GM10266 (cell line): ENCODE data around the gene LAMA4.

Experiments used
- DNase-seq: peaks from one replicate; pipeline ENCODE4 v3.0.0; 2012; ENCODE audit errors: extremely low spot score
- TF ChIP-seq, protein P1 (sequence below): IDR thresholded peaks from 2 replicates; pipeline ENCODE4 v1.5.1; 2012; ENCODE audit warnings: mild to moderate bottlenecking, low read depth; ENCODE audit not compliant: control insufficient read depth, insufficient read depth; ENCODE audit errors: missing control alignments

The LAMA4 gene

DNA sequence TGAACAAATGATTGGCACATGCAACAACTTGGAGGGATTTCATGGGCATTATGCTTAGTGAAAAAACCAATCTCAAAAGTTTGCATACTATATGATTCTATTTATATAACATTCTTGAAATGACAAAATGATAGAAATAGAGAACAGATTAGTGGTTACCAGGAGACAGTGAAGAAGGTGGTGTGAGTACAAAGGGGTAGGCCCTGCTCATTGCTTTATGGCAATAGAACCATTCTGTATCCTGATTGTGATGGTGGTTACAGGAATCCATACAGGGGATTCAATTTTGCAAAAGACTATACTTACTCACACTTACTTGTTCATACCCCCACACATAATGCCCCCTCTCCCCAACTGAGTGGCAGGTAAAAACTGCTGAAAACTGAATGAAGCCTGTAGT is 30.2 kb upstream of the LAMA4 start:
- no peak for DNase-seq

GRCh38 chr6:112283621-112284020 is 29.3 kb upstream of the LAMA4 start:
- TF ChIP-seq, protein P1, sequence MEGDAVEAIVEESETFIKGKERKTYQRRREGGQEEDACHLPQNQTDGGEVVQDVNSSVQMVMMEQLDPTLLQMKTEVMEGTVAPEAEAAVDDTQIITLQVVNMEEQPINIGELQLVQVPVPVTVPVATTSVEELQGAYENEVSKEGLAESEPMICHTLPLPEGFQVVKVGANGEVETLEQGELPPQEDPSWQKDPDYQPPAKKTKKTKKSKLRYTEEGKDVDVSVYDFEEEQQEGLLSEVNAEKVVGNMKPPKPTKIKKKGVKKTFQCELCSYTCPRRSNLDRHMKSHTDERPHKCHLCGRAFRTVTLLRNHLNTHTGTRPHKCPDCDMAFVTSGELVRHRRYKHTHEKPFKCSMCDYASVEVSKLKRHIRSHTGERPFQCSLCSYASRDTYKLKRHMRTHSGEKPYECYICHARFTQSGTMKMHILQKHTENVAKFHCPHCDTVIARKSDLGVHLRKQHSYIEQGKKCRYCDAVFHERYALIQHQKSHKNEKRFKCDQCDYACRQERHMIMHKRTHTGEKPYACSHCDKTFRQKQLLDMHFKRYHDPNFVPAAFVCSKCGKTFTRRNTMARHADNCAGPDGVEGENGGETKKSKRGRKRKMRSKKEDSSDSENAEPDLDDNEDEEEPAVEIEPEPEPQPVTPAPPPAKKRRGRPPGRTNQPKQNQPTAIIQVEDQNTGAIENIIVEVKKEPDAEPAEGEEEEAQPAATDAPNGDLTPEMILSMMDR, result no peak
- DNase-seq, result no peak

More for the DNA sequence above, 30.2 kb upstream of the LAMA4 start:
- TF ChIP-seq, protein P1, result no peak

DNA sequence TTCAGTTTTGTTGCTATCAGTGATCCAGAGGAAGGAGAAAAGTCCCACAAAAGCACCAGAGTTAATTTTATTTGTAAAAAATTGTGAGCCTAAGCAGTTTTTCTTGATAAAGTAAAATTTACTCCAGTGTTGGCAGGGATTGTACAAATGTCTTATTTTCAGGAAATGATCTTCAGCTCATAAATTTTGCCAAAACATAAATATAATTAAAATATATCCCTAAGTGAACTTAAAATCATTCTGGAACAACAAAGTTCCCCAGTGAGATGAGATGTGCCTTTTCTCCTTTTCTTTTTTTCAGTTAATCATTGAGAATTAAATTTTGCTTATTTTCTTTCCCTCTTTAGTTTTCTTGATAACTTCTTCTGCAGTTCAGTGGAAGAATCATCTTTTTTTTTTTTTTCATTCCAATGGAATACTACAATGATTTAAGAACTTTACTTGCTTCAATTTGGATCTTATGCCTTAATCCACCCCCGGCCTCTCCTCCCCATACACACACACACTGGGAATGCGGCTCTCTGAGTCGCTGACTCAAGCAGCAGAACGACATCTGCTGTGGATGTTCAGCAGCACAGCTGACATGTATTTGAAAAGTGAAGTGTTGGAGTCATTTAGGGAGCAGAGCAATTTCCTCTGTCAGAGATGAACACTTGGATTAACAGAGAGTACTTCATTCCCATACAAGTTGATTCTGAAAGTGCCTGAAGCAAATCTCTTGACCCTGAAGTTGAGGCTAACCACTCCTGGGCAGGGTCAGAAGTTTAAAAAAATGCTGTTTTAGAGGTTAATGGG is 27.7 kb upstream of the LAMA4 start:
- TF ChIP-seq, protein P1, result no peak
- DNase-seq, result no peak

DNA sequence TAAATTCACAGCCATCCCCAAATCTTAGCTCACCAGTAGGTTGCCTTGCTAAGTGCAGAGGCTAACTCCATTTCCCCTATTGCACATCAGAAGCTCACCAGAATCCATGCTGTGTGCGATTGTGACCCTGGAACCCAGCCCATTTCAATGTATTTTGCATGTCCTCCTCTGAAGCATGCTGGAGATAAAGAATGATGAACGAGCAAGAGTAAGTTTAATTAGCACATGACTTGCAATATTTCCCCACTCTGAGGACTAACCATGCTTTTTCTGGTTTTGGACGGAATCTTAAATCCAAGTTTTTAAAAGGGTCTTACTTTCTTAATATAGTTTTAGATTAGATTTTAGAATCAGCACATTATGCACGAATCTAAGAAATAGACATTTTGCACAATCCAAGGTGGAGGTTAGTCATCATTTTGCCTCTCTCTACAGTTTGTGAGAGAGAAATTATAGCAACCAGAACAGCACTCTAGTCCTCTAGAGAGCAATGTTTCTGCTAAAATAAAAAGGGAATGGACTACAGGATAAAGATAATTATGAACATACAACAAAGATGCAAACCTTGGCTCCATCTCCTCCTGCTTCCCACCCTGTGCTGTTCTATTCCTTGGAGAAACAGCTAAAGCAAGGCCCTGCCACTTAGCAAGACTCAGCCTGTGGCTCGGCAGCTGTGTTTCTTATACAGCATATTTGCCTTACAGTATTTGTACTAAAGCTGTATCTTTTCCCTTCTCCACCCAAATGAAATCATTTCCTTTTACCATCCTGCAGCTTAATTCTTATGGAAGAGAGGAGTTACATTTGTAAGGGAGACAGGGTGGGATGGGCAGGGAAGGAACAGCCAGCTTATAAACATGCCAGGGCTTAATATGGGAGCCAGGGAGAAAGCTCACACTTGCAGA is 24.9 kb upstream of the LAMA4 start:
- TF ChIP-seq, protein P1, result no peak
- no peak for DNase-seq

DNA sequence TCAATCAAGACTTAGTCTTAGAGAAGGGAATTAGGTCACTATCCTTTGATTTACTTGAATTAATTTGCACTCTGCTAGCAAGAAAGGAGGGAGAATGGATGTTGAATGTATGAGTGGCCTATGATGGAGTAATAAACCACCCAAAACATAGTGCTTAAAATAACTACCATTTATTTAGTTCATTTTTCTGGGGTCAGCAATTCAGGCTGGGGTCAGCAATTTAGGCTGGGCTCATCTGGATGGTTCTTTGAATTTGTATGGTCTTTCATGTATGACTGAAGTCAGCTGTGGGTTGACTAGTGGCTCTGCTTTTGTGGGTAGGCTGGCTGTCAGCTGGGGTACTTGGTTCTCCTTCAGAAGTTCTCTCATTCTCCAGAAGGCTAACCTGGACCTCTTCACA is 21.0 kb upstream of the LAMA4 start:
- no peak for DNase-seq

GRCh38 chr6:112274774-112275173 is 20.4 kb upstream of the LAMA4 start:
- TF ChIP-seq, protein P1, result no peak
- DNase-seq, result no peak

More for the DNA sequence above, 21.0 kb upstream of the LAMA4 start:
- TF ChIP-seq, protein P1, result no peak

DNA sequence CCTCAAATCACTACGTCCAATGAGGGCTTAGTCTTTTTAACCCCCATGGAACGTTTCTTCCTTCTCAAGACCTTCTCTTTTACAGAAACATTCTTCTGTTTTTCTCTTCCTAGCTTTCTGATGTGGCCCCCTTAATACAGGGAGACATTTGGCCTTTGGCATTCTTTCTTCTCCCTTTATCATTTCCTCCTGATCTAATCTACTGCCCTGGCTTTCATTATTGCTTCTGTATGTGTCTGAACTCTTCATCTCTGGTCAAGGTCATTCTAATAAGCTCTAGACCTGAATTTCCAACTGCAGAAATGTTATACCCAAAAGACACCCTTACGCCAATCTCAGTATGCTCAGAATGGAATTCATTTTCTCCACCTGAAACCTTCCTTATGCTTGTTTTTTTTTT is 18.4 kb upstream of the LAMA4 start:
- no peak for DNase-seq
- TF ChIP-seq, protein P1, result no peak
